Endometrium (tissue), 2 donors: ENCODE data around the gene CST5.
"Not testable (repeated sequence)": the region's sequence is repeated elsewhere in the genome, so short reads cannot be mapped to it uniquely, and the experiment has no call there.

ENCODE experiments used
- FAIRE-seq: peaks from 2 replicates; lab custom pipeline; 2012; peaks lifted over from hg19 to GRCh38; lab: Jason Lieb, UNC
- donor health status: control.
- donor health status: control.

CST5 gene

GRCh38 chr20:23879328-23879798 lies at the start of gene CST5:
Gene CST5, minus strand, starts transcription at chr20:23879748. Its CDS starts 72 bp downstream, at chr20:23879676.
- no peak for FAIRE-seq

- FAIRE-seq = no peak
These were observed 49.2 kb upstream of the CST5 start for GRCh38 chr20:23928788-23929187.

- no peak for FAIRE-seq
These were observed 48.8 kb upstream of the CST5 start for GRCh38 chr20:23928353-23928752.

GRCh38 chr20:23926944-23927872 lies 47.7 kb upstream of the CST5 start:
- FAIRE-seq = peak; percentile 59

GRCh38 chr20:23926526-23926880 lies 47.0 kb upstream of the CST5 start:
- FAIRE-seq = no peak

GRCh38 chr20:23925789-23926525 lies 46.4 kb upstream of the CST5 start:
- FAIRE-seq = no peak

GRCh38 chr20:23924751-23925150 lies 45.2 kb upstream of the CST5 start:
- FAIRE-seq = no peak

GRCh38 chr20:23923891-23924435 lies 44.4 kb upstream of the CST5 start:
- no peak for FAIRE-seq

GRCh38 chr20:23923311-23923710 lies 43.8 kb upstream of the CST5 start:
- FAIRE-seq = no peak

GRCh38 chr20:23920408-23921325 lies 41.1 kb upstream of the CST5 start:
- FAIRE-seq = no peak

GRCh38 chr20:23918896-23919295 lies 39.3 kb upstream of the CST5 start:
- FAIRE-seq = no peak

GRCh38 chr20:23918101-23918862 lies 38.7 kb upstream of the CST5 start:
- no peak for FAIRE-seq

GRCh38 chr20:23917024-23917725 lies 37.6 kb upstream of the CST5 start:
- FAIRE-seq = no peak

GRCh38 chr20:23915844-23916243 lies 36.3 kb upstream of the CST5 start:
- FAIRE-seq = no peak

GRCh38 chr20:23914469-23914868 lies 34.9 kb upstream of the CST5 start:
- not testable (repeated sequence) for FAIRE-seq

GRCh38 chr20:23910210-23910609 lies 30.7 kb upstream of the CST5 start:
- FAIRE-seq = no peak

- FAIRE-seq = no peak
These were observed 29.8 kb upstream of the CST5 start for GRCh38 chr20:23909390-23909789.

GRCh38 chr20:23907579-23907978 lies 28.0 kb upstream of the CST5 start:
- no peak for FAIRE-seq

- FAIRE-seq = not testable (repeated sequence)
These were observed 22.8 kb upstream of the CST5 start for GRCh38 chr20:23902396-23902795.

GRCh38 chr20:23890867-23891266 lies 11.3 kb upstream of the CST5 start:
- not testable (repeated sequence) for FAIRE-seq
